ENCODE results near the gene HEG1. TPM values are rescaled to one million over a fixed set of nuclear protein-coding genes. Genes with fewer than 3 reads are reported as not detected.

HEG1 gene
- total RNA-seq, 2 experiments from 2014 or later, result 38.5 to 75.6 TPM

DNA sequence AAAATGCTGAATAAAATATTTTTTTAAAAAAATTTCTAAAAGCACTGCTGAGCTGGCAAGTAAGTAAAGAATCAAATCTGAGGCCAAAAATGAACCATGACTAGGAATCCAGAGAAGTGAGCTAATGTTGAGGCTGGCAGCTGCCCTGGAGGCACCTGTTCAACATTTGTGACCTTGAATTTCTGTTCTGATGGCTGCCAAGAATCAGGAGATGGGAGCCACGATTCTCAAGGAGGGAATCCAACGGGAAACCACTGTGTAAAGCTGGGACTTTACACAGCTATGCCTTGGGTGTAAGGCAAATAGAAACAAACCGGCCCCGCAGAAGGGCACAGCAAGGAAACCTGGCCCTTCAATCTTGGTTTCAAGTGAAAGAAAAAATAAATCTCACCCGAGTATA lies 22.7 kb downstream of the HEG1 start:
- Mint-ChIP-seq H3K4me3 (no peak overlapping the region), H3K9me3 (ENCODE audit: low read depth) (peaks cover 18% of the 10 kb centered on the region), H3K4me1 (peaks cover 44% of the 10 kb centered on the region), H3K36me3 (peaks cover 69% of the 10 kb centered on the region), H3K27ac (no peak overlapping the region), H3K27me3 (no peaks in the 10 kb centered on the region)
- CTCF ChIA-PET, result interaction anchor here (1.3 kb wide), 1 partner anchor 14 kb away, joined by 3 read pairs; no protein-coding TSS in a partner anchor
- no peak for DNase-seq
- no peak for ATAC-seq

DNA sequence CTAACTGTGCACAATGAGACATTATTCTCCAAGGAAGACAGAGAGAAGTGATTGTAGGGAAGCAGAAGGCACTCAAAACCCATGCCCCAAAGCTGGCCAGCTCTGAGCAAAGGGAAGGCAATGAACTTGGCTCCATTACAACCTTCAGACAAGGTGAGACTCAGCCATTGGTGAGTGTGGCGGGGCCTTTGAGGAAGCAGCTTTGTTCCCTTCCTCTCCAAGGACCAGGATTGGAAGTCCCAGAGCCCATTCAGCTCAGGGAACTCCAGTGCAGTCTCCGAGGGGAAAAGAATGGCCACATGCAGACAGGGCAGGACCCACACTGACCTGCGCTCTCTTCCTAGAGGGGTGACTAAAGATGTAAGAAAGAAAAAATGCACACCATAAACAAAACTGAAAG lies 23.1 kb downstream of the HEG1 start:
- H3K36me3 Mint-ChIP-seq, result peaks cover 69% of the 10 kb centered on the region
- H3K4me1 Mint-ChIP-seq, result peaks cover 45% of the 10 kb centered on the region
- DNase-seq, result no peak
- H3K4me3 Mint-ChIP-seq, result no peak overlapping the region
- no peak for ATAC-seq
- no peak overlapping the region for H3K27ac Mint-ChIP-seq
- peaks cover 16% of the 10 kb centered on the region for H3K9me3 Mint-ChIP-seq (ENCODE audit: low read depth)
- CTCF ChIA-PET, result interaction anchor here (1.3 kb wide), 1 partner anchor 14 kb away, joined by 3 read pairs; no protein-coding TSS in a partner anchor
- no peaks in the 10 kb centered on the region for H3K27me3 Mint-ChIP-seq

- CTCF ChIA-PET, result interaction anchor here (1.3 to 1.6 kb wide), 2 partner anchors 10 to 14 kb away, joined by 3 read pairs; no protein-coding TSS in a partner anchor
- H3K27ac Mint-ChIP-seq, result no peak overlapping the region
Measured at GRCh38 chr3:125032100-125032643, 23.6 kb downstream of the HEG1 start.

DNA sequence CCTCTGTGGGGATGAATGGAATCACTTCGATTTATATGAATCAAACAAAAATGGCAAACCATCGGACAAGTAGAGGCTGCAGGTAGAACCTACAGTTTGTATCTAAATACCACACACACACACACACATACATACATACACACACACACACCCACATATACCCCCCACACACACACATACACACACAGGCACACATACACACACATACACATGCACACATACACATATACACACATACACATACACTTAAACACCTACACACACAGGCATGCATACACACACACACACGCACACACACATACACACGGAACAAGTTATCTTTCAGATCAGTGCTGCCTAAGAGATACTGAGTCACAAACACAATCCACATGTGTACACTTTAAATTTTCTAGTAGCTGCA lies 24.3 kb downstream of the HEG1 start:
- H3K27me3 Mint-ChIP-seq, result no peaks in the 10 kb centered on the region
- CTCF ChIA-PET, result interaction anchor here (1.6 kb wide), 1 partner anchor 10 kb away, joined by 3 read pairs; no protein-coding TSS in a partner anchor
- no peak for ATAC-seq
- H3K4me1 Mint-ChIP-seq, result peaks cover 47% of the 10 kb centered on the region
- peaks cover 74% of the 10 kb centered on the region for H3K36me3 Mint-ChIP-seq
- H3K4me3 Mint-ChIP-seq, result no peak overlapping the region
- no peak overlapping the region for H3K27ac Mint-ChIP-seq
- H3K9me3 Mint-ChIP-seq (ENCODE audit: low read depth), result peaks cover 15% of the 10 kb centered on the region
- DNase-seq, result no peak

More at GRCh38 chr3:125032100-125032643, 23.6 kb downstream of the HEG1 start:
- Mint-ChIP-seq H3K4me1 (peaks cover 47% of the 10 kb centered on the region), H3K4me3 (no peak overlapping the region), H3K9me3 (ENCODE audit: low read depth) (peaks cover 15% of the 10 kb centered on the region), H3K27me3 (no peaks in the 10 kb centered on the region), H3K36me3 (peaks cover 72% of the 10 kb centered on the region)
- ATAC-seq (no peak), DNase-seq (no peak)

DNA sequence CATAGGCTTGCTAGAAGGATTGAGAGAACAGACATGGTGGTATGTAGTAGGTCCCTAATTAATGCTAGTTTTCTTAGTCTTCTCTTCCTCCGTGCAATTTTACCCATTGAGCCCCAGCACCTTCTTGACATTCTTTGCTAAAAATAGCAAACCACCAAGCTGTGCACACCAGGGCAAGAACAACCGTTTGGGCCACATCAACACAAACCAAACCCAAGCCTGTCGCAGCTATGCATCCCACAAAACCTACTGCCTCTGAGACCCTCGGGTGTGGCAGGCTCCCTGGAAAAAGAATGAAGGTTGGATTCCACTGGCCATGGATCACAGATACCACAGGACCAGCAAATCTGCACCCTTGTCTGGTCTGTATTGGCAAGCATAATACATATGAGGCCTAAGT lies 27.1 kb downstream of the HEG1 start:
- H3K27me3 Mint-ChIP-seq, result no peaks in the 10 kb centered on the region
- peaks cover 78% of the 10 kb centered on the region for H3K36me3 Mint-ChIP-seq
- ATAC-seq (no peak), DNase-seq (no peak)
- H3K4me1 Mint-ChIP-seq, result peaks cover 60% of the 10 kb centered on the region
- peaks cover 7% of the 10 kb centered on the region for H3K9me3 Mint-ChIP-seq (ENCODE audit: low read depth)
- CTCF ChIA-PET, result no interaction called here
- no peak overlapping the region for H3K27ac Mint-ChIP-seq
- no peak overlapping the region for H3K4me3 Mint-ChIP-seq

GRCh38 chr3:125025642-125026041 lies 30.2 kb downstream of the HEG1 start:
- peaks cover 82% of the 10 kb centered on the region for H3K36me3 Mint-ChIP-seq
- no peak overlapping the region for H3K27ac Mint-ChIP-seq
- H3K4me3 Mint-ChIP-seq, result no peak overlapping the region
- CTCF ChIA-PET, result interaction anchor here (1.3 to 2.2 kb wide), 2 partner anchors 13 to 116 kb away, joined by 3 to 6 read pairs; no protein-coding TSS in a partner anchor
- no peaks in the 10 kb centered on the region for H3K9me3 Mint-ChIP-seq (ENCODE audit: low read depth)
- ATAC-seq (no peak), DNase-seq (no peak)
- H3K4me1 Mint-ChIP-seq, result peaks cover 61% of the 10 kb centered on the region
- H3K27me3 Mint-ChIP-seq, result no peaks in the 10 kb centered on the region

- no peaks in the 10 kb centered on the region for H3K9me3 Mint-ChIP-seq (ENCODE audit: low read depth)
- ATAC-seq (no peak), DNase-seq (no peak)
- H3K4me1 Mint-ChIP-seq, result peaks cover 61% of the 10 kb centered on the region
- H3K36me3 Mint-ChIP-seq, result peaks cover 82% of the 10 kb centered on the region
- no peak overlapping the region for H3K4me3 Mint-ChIP-seq
- H3K27me3 Mint-ChIP-seq, result no peaks in the 10 kb centered on the region
- H3K27ac Mint-ChIP-seq, result no peak overlapping the region
- CTCF ChIA-PET, result interaction anchor here (1.2 to 2.2 kb wide), 4 partner anchors 10 to 117 kb away, joined by 3 to 6 read pairs (median 4); no protein-coding TSS in a partner anchor
Measured at GRCh38 chr3:125024817-125025216, 31.0 kb downstream of the HEG1 start.

DNA sequence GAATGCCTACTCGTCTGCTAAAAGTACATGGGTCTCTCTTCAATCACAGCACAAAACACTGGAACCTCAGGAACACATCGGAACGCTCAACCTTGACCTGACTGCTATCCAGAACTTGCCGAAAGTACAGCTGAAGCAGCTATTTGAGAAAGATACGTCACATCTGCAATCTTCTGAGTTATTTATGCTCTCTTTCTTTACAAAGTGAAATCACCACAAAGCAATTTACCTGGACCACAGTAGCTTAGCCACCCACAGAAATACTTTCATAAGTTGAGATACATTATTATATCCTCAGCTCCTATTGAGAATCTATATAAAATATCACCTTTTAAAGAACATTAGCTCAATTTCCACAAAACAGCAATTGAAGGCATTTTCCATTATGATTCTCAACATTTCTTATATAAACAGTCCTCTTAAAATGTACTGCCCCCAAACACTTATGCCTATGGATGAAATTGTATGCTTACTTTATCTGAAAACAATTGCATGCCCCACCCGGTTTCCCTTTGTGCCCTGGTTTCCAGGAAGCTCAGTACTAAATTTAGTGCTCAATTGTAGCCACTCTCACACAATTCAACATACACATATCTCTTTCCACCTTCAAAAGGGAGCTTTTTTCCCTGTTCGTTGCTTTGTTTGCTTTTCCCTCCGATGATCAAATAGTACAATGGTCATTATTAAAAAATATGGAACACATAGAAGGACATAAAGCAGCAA lies 31.8 kb downstream of the HEG1 start:
- CTCF ChIA-PET, result interaction anchor here (0.9 to 2.2 kb wide), 4 partner anchors 11 to 117 kb away, joined by 3 to 6 read pairs (median 4); no protein-coding TSS in a partner anchor
- Mint-ChIP-seq H3K27ac (peak overlapping the region; percentile 47), H3K27me3 (no peaks in the 10 kb centered on the region), H3K36me3 (peaks cover 81% of the 10 kb centered on the region), H3K9me3 (ENCODE audit: low read depth) (no peaks in the 10 kb centered on the region), H3K4me1 (peaks cover 65% of the 10 kb centered on the region), H3K4me3 (peak overlapping the region; percentile 8)
- ATAC-seq, result peak; percentile 39
- DNase-seq, result no peak

DNA sequence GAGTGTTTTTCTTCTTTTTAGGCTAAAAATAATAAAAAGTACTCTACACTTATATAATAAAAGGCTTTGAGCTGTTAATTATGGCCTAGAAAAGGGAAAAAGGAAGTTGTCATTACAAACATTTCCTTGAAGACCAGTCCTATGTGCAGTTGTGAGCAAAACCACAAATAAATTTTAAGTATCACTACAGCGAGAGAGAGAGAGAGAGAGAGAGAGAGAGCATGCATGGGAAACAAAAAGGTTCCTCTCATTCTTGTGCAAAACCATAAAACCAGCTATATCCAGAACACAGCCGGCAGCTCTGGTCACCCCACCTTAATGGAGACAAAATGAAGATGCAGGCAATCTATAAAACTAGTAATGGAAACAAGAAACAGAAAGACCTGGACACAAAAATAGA lies 33.6 kb downstream of the HEG1 start:
- H3K4me1 Mint-ChIP-seq, result peaks cover 57% of the 10 kb centered on the region
- CTCF ChIA-PET, result interaction anchor here (0.9 to 1.3 kb wide), 3 partner anchors 9 to 30 kb away, joined by 3 to 4 read pairs (median 3); no protein-coding TSS in a partner anchor
- peak overlapping the region; percentile 59 for H3K27ac Mint-ChIP-seq
- H3K9me3 Mint-ChIP-seq (ENCODE audit: low read depth), result no peaks in the 10 kb centered on the region
- H3K36me3 Mint-ChIP-seq, result peaks cover 76% of the 10 kb centered on the region
- ATAC-seq (peak; percentile 42), DNase-seq (no peak)
- H3K27me3 Mint-ChIP-seq, result no peaks in the 10 kb centered on the region
- H3K4me3 Mint-ChIP-seq, result no peak overlapping the region

DNA sequence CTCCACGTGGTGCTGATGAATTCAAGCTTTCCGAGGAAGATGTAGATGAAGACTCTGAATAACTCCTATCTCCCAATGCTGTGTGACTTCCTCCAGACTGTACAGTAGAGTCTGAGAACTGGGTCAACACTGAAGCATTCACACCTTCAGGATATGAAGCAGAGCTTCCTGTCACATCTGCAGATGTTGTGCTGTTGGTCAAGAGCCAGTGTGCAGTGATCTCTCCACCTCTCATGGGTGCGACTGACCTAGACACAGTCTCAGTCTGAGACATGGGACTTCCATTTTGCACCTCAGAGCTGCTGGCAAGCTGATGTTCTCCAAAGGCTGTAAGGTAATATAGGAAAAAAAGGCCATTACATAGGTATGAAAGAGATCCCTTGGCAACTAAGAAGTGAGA lies 36.5 kb downstream of the HEG1 start:
- Mint-ChIP-seq H3K9me3 (ENCODE audit: low read depth) (no peaks in the 10 kb centered on the region), H3K4me1 (peaks cover 41% of the 10 kb centered on the region), H3K27me3 (no peaks in the 10 kb centered on the region), H3K4me3 (no peak overlapping the region), H3K36me3 (peaks cover 59% of the 10 kb centered on the region), H3K27ac (peak overlapping the region; percentile 57)
- CTCF ChIA-PET, result interaction anchor here (1.2 kb wide), 1 partner anchor 14 kb away, joined by 3 read pairs; no protein-coding TSS in a partner anchor
- no peak for DNase-seq
- ATAC-seq, result peak; percentile 49

DNA sequence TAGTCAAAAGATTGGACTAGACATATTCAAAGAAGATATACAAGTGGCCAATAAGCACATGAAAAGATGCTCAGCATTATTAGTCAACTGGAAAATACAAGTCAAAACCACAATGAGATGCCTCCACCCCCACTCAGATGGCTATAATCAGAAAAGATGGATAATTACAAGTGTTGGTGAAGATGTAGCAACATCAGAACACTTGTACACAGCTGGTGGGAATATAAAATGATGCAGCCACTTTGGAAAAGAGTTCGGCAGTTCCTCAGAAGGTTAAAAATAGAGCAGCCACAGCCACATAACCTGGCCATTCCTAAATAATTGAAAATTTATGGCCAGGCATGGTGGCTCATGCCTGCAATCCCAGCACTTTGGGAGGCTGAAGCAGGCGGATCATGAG lies 38.4 kb downstream of the HEG1 start:
- Mint-ChIP-seq H3K27ac (no peak overlapping the region), H3K36me3 (peaks cover 60% of the 10 kb centered on the region), H3K4me1 (peaks cover 26% of the 10 kb centered on the region), H3K4me3 (no peak overlapping the region), H3K9me3 (ENCODE audit: low read depth) (no peaks in the 10 kb centered on the region), H3K27me3 (no peaks in the 10 kb centered on the region)
- CTCF ChIA-PET, result no interaction called here
- ATAC-seq (no peak), DNase-seq (no peak)

GRCh38 chr3:125014570-125015179 lies 41.1 kb downstream of the HEG1 start:
- Mint-ChIP-seq H3K36me3 (peaks cover 59% of the 10 kb centered on the region), H3K27me3 (no peaks in the 10 kb centered on the region), H3K4me1 (peaks cover 27% of the 10 kb centered on the region), H3K9me3 (ENCODE audit: low read depth) (no peaks in the 10 kb centered on the region), H3K4me3 (no peak overlapping the region), H3K27ac (no peak overlapping the region)
- ATAC-seq (no peak), DNase-seq (no peak)
- CTCF ChIA-PET, result no interaction called here

DNA sequence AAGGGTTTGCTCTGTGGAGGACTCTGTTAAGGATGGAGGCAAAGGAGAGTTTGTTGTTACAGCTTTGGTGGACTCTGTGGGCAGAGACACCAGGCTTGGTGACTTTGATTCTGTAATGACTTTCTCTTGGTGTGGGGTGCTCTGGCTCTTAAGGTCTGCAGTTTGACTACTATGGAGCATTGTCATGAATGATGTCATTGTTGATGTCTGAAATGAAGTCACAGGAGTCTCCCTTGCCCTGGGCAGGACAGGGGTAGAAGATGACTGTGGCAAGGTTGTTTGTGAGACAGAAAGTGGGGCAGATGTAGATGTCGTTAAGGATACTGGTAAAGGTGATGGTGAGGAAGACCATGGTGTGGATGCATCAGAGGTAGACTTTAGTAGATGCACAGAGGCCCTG lies 42.7 kb downstream of the HEG1 start:
- Mint-ChIP-seq H3K9me3 (ENCODE audit: low read depth) (no peaks in the 10 kb centered on the region), H3K36me3 (peaks cover 56% of the 10 kb centered on the region), H3K27ac (no peak overlapping the region), H3K4me1 (peaks cover 13% of the 10 kb centered on the region), H3K4me3 (no peak overlapping the region), H3K27me3 (no peaks in the 10 kb centered on the region)
- DNase-seq (no peak), ATAC-seq (no peak)
- CTCF ChIA-PET, result interaction anchor here (1.2 to 1.4 kb wide), 2 partner anchors 10 to 12 kb away, joined by 3 read pairs; no protein-coding TSS in a partner anchor

Data from activated CD8-positive, alpha-beta memory T cell treated with anti-CD3 and anti-CD28 coated beads, Interleukin-2, amount 10 ng/mL, durations not matched to agents 7 days and 5 days (primary cell).